Thyroid gland (tissue), 4 donors: ENCODE results near the gene NEXN. TPM values are rescaled to one million over a fixed set of nuclear protein-coding genes. Genes with fewer than 3 reads are reported as not detected.

Experiments used
- DNase-seq, 2 donors: peaks; one replicate each; pipeline ENCODE4 v3.0.0-alpha.2; 2019
- H3K27ac ChIP-seq, 3 donors: fragments of 200-600 bp; sonication (generic); 1 replicate in 2 of 3; 2 replicates in 1 of 3; pipeline ENCODE4 v1.5.1; 2016 to 2019; ENCODE audit warnings: mild to moderate bottlenecking in 1 of 3, moderate library complexity in 1 of 3
- H3K27me3 ChIP-seq: fragments of 200-600 bp; sonication (generic); one replicate; pipeline ENCODE4 v1.5.1; 2019
- H3K36me3 ChIP-seq, 2 donors: fragments of 200-600 bp; sonication (generic); one replicate each; pipeline ENCODE4 v1.5.1; 2016 to 2019
- H3K4me1 ChIP-seq, 2 donors: fragments of 200-600 bp; sonication (generic); one replicate each; pipeline ENCODE4 v1.5.1; 2017 to 2019
- H3K4me3 ChIP-seq, 3 donors: fragments of 200-600 bp; sonication (generic); replicated peaks in 1 of 3; 1 replicate in 2 of 3; 2 replicates in 1 of 3; pipeline ENCODE4 v1.5.1; 2016; ENCODE audit warnings: mild to moderate bottlenecking in 1 of 3
- H3K9me3 ChIP-seq: fragments of 200-600 bp; sonication (generic); one replicate; pipeline ENCODE4 v1.5.1; 2017
- CTCF ChIP-seq, 6 experiments: fragments of 200-600 bp in 3 of 6; fragments of 450-650 bp in 3 of 6; sonication (generic) in 3 of 6; IDR thresholded peaks; one replicate each; pipeline ENCODE4 v1.5.1; 2016 to 2019; ENCODE audit warnings: antibody characterized with exemption in 6 of 6, mild to moderate bottlenecking in 2 of 6, inconsistent platforms in 1 of 6, moderate library complexity in 1 of 6
- POLR2A ChIP-seq, 2 donors: fragments of 450-650 bp; IDR thresholded peaks; one replicate each; pipeline ENCODE4 v1.6.1; 2017; ENCODE audit warnings: antibody characterized with exemption in 2 of 2, mild to moderate bottlenecking in 2 of 2, moderate library complexity in 1 of 2
- WGBS, 2 donors: methylation state at CpG; one replicate each; pipeline ENCODE4 v1.1.5; 2017; 5-methylcytosine and 5-hydroxymethylcytosine counted together
- intact Hi-C: fragments of 100-400 bp; cut with DNase I; formaldehyde crosslinking; loops from one replicate; pipeline ENCODE4 v1.15.1; 2023
- total RNA-seq, 4 donors: library from RNA; depleted of rRNA; stranded (reverse); fragments of >200 nt; gene quantifications; one replicate each; pipeline ENCODE4 v1.2.3, GENCODE V29; 2016

NEXN gene
- total RNA-seq, 4 donors from 2014 or later = 5.7 to 16.5 (median 11.0) TPM

- Histone ChIP-seq H3K36me3 (peaks cover 36 to 61% of the 10 kb centered on the region in 2 donors), H3K4me3 (no peak overlapping the region), H3K27me3 (no peaks in the 10 kb centered on the region), H3K4me1 (peaks cover 3 to 6% of the 10 kb centered on the region in 2 donors), H3K27ac (no peak overlapping the region), H3K9me3 (no peaks in the 10 kb centered on the region)
- no peak for DNase-seq
- TF ChIP-seq CTCF (IDR thresholded peaks at IDR 0.05) = no peak
- TF ChIP-seq POLR2A (IDR thresholded peaks at IDR 0.05) = no peak
- intact Hi-C loops = loop anchor here (10.0 kb wide), 1 partner anchor 164 kb away; no protein-coding TSS in a partner anchor
These were observed 62.4 kb downstream of the NEXN start for GRCh38 chr1:77950873-77951272.

DNA sequence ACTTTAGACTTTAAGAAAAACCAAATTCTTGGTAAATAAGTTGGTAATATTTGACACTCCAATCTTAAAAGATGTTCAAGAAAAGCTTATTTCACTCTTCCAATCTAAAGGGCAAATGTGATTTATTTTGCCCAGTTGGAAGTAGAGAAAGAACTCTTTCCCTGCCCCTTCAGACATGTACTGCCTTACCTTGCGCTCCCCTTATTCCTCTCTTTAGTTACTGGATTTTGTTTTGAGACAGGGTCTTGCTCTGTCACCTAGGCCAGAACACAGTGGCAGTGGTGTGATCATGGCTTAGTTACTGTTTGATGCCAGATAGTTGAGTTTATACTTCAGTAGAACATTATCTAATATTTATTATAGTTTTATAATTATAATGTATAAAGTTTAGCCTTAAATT, 62.9 kb downstream of the NEXN start:
- H3K36me3 ChIP-seq = peaks cover 37 to 64% of the 10 kb centered on the region in 2 donors

DNA sequence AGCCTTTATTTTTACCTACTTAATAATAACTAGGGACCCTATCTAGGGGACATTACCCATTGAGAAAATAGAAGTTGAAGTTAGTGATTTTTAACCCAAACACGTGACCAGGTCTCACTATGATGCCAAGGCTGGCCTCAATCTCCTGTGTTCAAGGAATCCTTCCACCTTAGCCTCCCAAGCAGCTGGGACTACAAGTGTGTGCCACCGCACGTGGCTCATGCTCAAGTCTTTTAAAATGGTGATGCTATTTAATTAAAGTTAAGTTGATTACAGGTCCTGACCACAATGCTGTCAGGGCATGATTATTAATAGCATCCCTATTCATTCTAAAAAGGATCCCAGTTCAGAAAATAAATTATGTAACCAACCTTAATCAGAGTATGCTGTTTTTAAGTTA, 65.5 kb downstream of the NEXN start:
- WGBS, 2 donors = 94 to 100% methylated on average over 3 of the region's 3 CpGs
- intact Hi-C loops = loop anchor here (10.0 kb wide), 1 partner anchor 161 kb away; no protein-coding TSS in a partner anchor
- Histone ChIP-seq H3K27me3 (no peaks in the 10 kb centered on the region), H3K27ac (no peak overlapping the region), H3K9me3 (no peaks in the 10 kb centered on the region), H3K4me1 (peaks cover 3 to 5% of the 10 kb centered on the region in 2 donors), H3K4me3 (no peak overlapping the region), H3K36me3 (peaks cover 32 to 64% of the 10 kb centered on the region in 2 donors)
- TF ChIP-seq POLR2A (IDR thresholded peaks at IDR 0.05) (no peak), CTCF (IDR thresholded peaks at IDR 0.05) (no peak)
- no peak for DNase-seq

More for the DNA sequence above, 62.9 kb downstream of the NEXN start:
- Histone ChIP-seq H3K4me3 (no peak overlapping the region), H3K9me3 (no peaks in the 10 kb centered on the region), H3K27ac (no peak overlapping the region), H3K4me1 (peaks cover 3 to 6% of the 10 kb centered on the region in 2 donors), H3K27me3 (no peaks in the 10 kb centered on the region)
- no peak for DNase-seq
- no peak for TF ChIP-seq POLR2A (IDR thresholded peaks at IDR 0.05)
- intact Hi-C loops = loop anchor here (10.0 kb wide), 1 partner anchor 163 kb away; no protein-coding TSS in a partner anchor
- 93 to 98% methylated on average over 1 of the region's 1 CpG for WGBS, 2 donors

DNA sequence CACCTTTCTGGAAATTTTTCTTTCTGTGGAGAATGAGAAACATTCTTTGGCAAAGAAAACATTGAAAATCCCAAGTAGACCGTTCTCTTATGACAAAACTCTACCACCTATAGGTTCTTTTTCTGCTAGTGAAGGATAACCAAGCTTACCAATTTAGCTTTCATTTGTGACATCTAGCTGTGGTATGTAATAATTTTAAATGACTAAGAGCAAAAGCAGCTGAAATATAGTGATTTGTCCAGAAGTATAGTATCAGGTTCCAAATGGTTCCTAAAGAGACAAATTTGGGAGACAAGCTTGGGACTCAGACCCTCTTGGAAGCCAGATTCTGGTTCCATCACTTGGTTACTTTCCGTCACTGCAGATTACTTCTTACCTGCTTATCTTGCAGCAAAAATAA, 66.1 kb downstream of the NEXN start:
- Histone ChIP-seq H3K9me3 (no peaks in the 10 kb centered on the region), H3K27ac (no peak overlapping the region), H3K4me3 (no peak overlapping the region), H3K4me1 (peaks cover 0 to 3% of the 10 kb centered on the region in 2 donors), H3K36me3 (peaks cover 35 to 70% of the 10 kb centered on the region in 2 donors), H3K27me3 (no peaks in the 10 kb centered on the region)
- DNase-seq = no peak
- no peak for TF ChIP-seq CTCF (IDR thresholded peaks at IDR 0.05)
- no peak for TF ChIP-seq POLR2A (IDR thresholded peaks at IDR 0.05)
- intact Hi-C loops = loop anchor here (10.0 kb wide), 1 partner anchor 160 kb away; no protein-coding TSS in a partner anchor
- 92 to 97% methylated on average over 2 of the region's 2 CpGs for WGBS, 2 donors

DNA sequence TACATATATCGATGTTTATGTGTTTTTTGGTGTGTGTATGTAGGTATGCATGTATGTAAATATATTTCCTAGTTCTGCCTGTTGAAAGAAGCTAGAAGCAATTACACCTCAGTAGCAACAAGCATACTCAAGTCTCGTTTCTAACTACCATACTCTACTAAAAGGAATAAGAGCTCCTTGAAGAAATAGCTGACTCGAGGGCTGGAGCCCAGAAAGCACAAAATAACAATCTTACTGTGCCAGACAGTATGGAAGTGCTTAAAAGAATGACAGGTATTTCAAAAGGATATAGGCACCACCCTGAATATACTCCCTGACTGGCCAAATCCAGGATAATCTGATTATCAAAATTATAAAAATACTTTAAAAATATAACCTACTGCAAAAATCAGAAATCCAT, 67.3 kb downstream of the NEXN start:
- no peaks in the 10 kb centered on the region for H3K27me3 ChIP-seq
- no peak for TF ChIP-seq POLR2A (IDR thresholded peaks at IDR 0.05)
- no peak for TF ChIP-seq CTCF (IDR thresholded peaks at IDR 0.05)
- 45 to 66% methylated on average over 3 of the region's 3 CpGs for WGBS, 2 donors
- DNase-seq = peak in 1 of 2 donors; percentile 9
- intact Hi-C loops = loop anchor here (10.0 kb wide), 1 partner anchor 159 kb away; no protein-coding TSS in a partner anchor
- peaks cover 0 to 3% of the 10 kb centered on the region in 2 donors for H3K4me1 ChIP-seq
- H3K27ac ChIP-seq = peak overlapping the region in 1 of 3 donors; percentile 11
- peaks cover 47 to 74% of the 10 kb centered on the region in 2 donors for H3K36me3 ChIP-seq
- H3K4me3 ChIP-seq = no peak overlapping the region
- no peaks in the 10 kb centered on the region for H3K9me3 ChIP-seq
